GM21528 (cell line): ENCODE measurements around the gene DPYSL3.

Experiments
- ATAC-seq: cut with Tn5 transposase; IDR thresholded peaks from one replicate; pipeline ENCODE4 v1.9.1; 2021; ENCODE audit warnings: mild to moderate bottlenecking, moderate library complexity; ENCODE audit not compliant: unreplicated experiment, low FRiP score

Gene DPYSL3

GRCh38 chr5:147408980-147409379, 100.9 kb downstream of the DPYSL3 start:
- no peak for ATAC-seq

- ATAC-seq = no peak
Measured at GRCh38 chr5:147407094-147407681, 102.7 kb downstream of the DPYSL3 start.

- no peak for ATAC-seq
Measured at GRCh38 chr5:147406636-147407035, 103.2 kb downstream of the DPYSL3 start.

- ATAC-seq = peak; percentile 33
Measured at GRCh38 chr5:147404706-147405105, 105.2 kb downstream of the DPYSL3 start.

- peak; percentile 96 for ATAC-seq
Measured at GRCh38 chr5:147403651-147404640, 105.9 kb downstream of the DPYSL3 start.

GRCh38 chr5:147400881-147401280, 109.0 kb downstream of the DPYSL3 start:
- no peak for ATAC-seq

- no peak for ATAC-seq
Measured at GRCh38 chr5:147400126-147400809, 109.6 kb downstream of the DPYSL3 start.

GRCh38 chr5:147398860-147399259, 111.0 kb downstream of the DPYSL3 start:
- ATAC-seq = no peak

- no peak for ATAC-seq
Measured at GRCh38 chr5:147397616-147398015, 112.3 kb downstream of the DPYSL3 start.

GRCh38 chr5:147396070-147396823, 113.6 kb downstream of the DPYSL3 start:
- ATAC-seq = no peak

- no peak for ATAC-seq
Measured at GRCh38 chr5:147393874-147394672, 115.8 kb downstream of the DPYSL3 start.

GRCh38 chr5:147391781-147392180, 118.1 kb downstream of the DPYSL3 start:
- peak; percentile 95 for ATAC-seq

GRCh38 chr5:147390654-147391225, 119.1 kb downstream of the DPYSL3 start:
- no peak for ATAC-seq

- no peak for ATAC-seq
Measured at GRCh38 chr5:147388184-147389108, 121.4 kb downstream of the DPYSL3 start.

- ATAC-seq = no peak
Measured at GRCh38 chr5:147387109-147387508, 122.8 kb downstream of the DPYSL3 start.

GRCh38 chr5:147384346-147385193, 125.3 kb downstream of the DPYSL3 start:
- ATAC-seq = no peak

- no peak for ATAC-seq
Measured at GRCh38 chr5:147382776-147383175, 127.1 kb downstream of the DPYSL3 start.
